GM12872 (cell line): Measurements from ENCODE around the gene MAP4K4.

ENCODE experiments used
- CTCF ChIP-seq: IDR thresholded peaks from 3 replicates; pipeline ENCODE4 v1.5.1; 2011; ENCODE audit warnings: low read depth, mild to moderate bottlenecking, low read length, moderate library complexity; ENCODE audit not compliant: insufficient read depth

Gene MAP4K4

GRCh38 chr2:101900375-101900774 is 202.9 kb downstream of the MAP4K4 start:
- no peak for TF ChIP-seq CTCF

- no peak for TF ChIP-seq CTCF
These were observed 203.7 kb downstream of the MAP4K4 start for GRCh38 chr2:101901241-101901640.

- no peak for TF ChIP-seq CTCF
These were observed 204.7 kb downstream of the MAP4K4 start for GRCh38 chr2:101902169-101902568.

GRCh38 chr2:101904916-101905315 is 207.4 kb downstream of the MAP4K4 start:
- TF ChIP-seq CTCF, result no peak

- TF ChIP-seq CTCF, result no peak
These were observed 208.3 kb downstream of the MAP4K4 start for GRCh38 chr2:101905746-101906336.

GRCh38 chr2:101909760-101910159 is 212.3 kb downstream of the MAP4K4 start:
- TF ChIP-seq CTCF, result no peak

- TF ChIP-seq CTCF, result no peak
These were observed 215.0 kb downstream of the MAP4K4 start for GRCh38 chr2:101912545-101912944.
